HG03571 (cell line): Measurements from ENCODE around the gene C1orf52.

Experiments
- ATAC-seq: cut with Tn5 transposase; IDR thresholded peaks from one replicate; pipeline ENCODE4 v1.9.1; 2021; ENCODE audit not compliant: unreplicated experiment

Gene C1orf52

DNA sequence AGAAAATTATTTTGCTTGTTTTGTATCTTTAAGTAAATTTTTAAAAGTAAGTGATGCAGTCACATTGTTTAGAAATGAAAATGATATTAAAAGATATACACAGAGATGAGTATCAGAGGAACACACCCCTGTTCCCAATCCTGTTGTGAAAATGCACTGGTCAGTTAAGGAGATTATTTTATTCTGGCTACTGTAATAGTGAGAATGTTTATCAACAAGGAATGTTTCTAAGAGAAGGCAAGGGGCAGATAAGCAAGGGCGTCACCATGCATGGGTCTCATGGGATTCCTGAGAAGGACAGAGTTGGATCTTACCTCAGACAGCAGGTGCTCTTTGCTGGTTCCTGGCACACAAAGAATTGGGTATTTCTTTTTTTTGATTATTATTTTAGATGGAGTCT is 21.8 kb downstream of the C1orf52 start:
- ATAC-seq, result no peak

DNA sequence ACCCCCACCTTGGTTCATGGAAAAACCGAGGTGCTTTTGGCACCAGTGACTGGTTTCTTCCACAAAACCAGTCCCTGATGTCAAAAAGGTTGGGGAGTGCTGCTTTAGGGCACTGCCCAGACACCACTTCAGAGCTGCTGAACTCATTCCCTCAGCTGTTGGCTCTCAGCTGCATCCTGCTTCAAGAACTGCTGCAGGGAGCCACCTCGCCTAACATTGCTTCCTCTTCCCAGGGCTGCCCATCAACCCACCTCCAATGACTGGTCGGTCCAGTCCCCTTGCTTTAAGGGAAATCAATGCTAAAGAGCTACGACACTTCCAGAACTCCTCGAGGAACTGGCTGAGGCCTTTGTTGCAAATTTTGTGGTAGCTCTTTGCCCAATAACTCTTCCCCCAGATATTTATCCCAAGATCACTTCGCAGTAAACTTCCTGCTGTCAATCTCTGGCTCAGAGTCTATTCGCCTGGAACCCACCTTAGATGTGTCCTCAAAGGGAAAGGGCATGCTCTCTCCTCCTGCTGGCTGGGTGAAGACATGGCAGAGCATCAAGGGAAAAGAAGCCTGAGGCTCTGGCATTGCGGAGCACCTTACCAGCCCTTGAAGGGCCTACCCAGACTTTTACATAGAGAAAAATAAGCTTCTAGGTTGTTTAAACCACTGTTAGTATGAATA is 29.0 kb downstream of the C1orf52 start:
- no peak for ATAC-seq

DNA sequence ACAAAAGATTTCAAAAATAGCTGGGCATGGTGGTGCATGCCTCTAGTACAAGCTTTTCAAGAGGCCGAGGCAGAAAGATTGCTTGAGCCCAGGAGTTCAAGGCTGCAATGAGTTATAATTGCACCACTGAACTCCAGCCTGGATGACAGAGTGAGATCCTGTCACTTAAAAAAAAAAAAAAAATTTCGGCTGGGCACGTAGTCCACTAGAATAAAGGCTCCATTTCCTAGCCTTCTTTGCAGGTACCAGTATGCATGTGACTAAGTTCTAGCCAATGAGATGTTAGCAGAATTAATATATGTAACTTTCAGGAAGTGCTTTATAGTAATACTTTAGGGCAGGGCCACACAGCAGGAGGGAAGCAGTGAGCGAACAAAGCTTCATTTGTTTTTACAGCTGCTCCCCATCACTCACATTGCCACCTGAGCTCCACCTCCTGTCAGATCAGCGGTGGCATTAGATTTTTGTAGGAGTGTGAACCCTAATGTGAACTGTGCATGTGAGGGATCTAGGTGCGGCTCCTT is 29.8 kb downstream of the C1orf52 start:
- no peak for ATAC-seq

DNA sequence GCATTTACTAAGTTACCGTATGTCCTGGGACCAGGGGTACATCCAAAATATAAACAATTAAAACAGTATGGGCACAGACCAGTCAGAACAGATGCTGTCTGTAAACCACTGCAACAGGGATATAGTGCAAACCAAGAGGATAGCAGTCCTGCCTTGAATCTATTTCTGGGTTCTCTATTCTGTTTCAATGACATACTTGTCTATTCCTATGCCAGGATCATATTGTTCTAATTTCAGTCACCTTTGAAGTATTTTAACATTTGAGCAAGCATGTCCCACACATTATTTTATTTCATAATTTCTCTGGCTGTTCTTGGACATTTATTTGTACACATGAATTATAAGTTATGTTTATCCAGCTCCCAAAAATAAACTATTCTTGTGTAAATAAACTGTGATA is 30.5 kb downstream of the C1orf52 start:
- ATAC-seq, result no peak

DNA sequence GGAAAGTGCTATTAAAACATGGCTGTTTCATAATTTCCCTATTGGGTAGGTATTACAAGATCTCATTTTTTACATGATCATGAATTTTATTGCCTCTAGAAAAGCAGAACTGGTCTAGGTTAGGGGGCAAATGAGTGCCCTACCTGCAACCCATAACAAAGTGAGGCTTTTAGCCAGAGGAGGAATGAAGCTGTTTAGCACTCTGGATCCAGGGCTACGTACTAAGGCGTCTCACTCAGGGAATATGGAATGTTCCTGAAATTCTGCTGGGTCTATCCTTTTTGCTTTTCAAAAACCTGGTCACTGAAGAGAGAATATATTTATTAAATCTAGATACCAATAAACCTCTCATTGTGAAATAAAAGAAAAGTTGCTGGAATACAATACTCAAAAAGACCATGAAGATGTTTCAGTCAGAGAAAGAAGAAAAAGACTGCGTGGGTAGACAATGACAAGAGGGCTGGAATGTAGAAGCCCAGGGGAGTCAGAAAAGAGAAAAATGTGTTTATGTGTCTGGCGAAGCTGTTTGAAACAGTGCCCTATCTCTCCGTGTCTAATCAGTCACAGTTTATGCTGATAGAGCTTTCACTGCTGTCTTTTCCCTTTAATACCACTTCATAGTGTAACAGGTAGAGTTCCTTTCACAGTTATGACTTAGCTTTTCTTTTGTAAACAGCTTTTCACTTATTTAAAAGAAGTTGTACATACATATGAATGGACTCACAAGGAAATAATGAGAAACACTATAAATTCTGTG is 33.7 kb downstream of the C1orf52 start:
- ATAC-seq, result no peak

DNA sequence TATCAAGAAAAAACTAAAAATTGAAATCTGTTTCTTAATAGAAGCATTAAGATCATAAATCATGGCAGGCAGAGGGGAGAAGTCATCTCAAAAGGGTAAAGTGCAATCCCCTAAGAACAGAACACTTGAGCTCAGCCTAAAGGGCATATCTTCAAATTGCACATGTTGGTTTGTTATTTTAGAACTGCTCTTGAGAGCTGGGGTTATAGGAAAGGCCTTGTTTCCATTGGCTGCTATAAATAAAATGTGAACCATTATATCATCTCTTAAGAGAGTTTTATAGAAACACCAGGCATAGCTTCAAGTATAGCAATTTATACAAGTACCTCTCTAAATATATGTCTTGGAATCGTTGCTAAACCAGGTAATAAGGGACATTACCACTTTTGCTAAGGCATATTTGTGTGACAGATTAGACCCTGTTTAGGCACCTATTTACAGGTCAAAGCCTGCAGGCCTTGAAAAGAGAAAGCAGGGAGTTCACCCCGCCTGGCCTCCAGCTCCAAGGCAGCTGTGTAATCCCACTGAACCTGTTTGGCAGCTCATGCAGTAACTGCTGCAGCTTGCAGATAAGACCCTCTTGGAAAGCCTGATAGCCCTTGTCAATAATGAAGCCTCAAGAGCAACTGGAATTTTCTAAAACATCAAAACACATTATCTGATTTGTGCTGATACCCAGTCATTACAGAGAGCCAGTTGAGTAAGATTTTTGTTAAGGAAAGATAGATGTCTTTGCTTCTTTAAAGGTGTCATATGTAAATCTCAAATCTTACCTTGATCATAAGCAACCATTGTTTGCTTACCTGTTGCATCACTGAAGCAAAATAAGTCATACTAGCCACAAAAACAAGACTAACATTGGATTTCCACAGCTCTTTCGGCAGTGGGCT is 34.5 kb downstream of the C1orf52 start:
- no peak for ATAC-seq

DNA sequence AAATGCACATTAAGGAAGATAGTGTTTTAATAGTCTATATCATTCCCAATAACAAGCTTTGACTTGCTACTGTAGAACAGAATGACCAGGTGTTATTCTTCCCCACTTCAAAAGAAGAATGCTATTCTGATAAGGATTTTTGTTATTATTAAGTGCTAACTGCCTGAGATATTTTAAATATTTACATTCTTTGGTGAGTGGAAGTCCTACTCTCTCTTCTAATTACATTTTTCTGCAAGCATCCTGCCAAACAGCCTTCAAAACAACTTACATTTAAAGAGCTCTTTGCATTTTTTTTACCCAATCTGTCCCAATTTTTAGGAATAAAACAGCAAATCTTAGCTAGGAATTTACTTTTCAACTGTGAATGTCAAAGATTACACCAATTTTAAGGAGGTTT is 35.2 kb downstream of the C1orf52 start:
- ATAC-seq, result no peak

DNA sequence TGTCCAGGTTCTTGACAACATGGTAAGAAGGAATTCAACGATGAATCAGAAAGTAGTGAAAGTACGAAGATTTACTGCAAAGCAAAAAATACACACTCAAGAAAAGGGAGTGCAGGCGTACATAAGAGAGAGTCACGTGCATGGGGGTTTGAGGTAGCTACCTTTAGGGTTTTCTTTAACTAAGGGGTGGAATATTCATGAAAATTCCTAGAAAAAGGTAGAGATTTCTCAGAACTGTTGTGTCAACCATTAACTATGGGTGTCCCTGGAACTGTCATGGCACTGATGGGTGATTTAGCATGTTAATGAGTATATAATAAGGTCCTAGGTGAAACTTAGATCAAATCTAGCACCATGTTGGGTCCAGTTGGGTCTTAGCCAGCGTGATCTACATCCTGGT is 36.1 kb downstream of the C1orf52 start:
- no peak for ATAC-seq

DNA sequence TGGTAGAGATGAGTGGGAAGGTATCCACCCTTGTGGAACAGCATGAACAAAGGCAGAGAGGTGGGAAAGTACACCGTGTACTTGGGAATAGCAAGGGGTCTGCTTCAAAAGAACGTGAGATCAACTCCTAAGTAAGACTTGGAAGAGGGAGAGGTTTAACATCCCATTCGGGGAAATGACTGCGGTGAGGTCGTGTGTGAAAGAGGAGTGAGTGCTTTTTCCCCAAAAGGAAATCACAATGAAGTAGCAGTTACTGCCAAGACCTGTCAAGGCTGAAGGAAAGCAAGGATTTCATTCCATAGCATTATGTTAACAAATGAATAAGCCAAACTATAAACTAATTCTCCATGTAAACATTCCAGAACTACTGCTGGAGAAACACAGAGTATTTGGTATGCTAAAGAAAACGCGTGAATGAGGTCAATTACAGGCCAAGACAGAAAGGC is 38.7 kb downstream of the C1orf52 start:
- ATAC-seq, result no peak

DNA sequence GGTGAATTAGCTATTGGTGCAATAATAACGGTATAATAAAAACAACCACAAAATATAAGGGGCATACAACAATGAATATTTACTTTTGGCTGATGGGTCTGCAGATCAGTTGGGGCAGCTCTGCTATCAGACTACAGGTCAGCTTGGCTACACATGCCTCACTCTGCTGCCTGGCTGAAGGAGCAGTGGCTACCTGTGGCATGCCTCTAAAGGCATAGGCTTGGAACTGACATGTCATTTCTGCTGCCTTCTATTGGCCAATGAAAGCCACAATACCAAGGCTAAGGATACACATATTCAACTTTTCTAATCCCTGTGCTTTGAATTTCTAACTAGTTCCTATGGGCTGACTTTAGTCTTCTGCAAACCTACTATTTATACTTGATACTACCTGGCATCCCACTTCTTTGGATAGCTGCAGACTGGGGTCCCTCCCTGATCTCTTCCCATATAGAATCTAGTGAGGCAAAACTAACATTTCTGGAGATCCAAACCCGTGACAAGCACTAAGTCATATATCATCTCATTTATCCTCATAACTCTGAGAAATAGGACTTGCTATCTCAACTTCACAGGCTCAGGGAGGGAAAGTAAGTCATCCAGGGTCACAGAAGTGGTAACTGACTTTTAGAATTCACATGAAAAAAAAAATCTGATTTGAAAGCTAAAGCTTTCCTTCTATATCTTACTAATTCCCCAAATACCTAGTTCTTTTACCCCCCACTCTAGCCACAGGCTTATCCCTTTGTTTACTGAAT is 39.4 kb downstream of the C1orf52 start:
- ATAC-seq, result no peak

DNA sequence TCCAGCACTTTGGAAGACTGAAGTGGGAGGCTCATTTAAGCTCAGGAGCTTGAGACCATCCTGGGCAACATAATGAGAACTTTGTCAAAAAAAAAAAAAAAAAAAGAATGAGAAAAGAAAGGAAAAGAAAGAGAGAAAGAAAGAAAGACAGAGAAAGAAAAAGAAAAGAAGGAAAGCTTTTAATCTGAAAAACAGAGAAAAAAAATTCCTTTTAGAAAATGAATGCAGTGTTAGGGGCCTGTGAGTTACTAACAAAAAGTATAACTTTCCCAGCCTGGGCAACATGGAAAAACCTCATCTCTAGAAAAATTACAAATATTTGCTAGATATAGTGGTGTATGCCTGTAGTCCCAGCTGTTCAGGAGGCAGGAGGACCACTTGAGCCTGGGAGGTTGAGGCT is 42.8 kb downstream of the C1orf52 start:
- no peak for ATAC-seq

DNA sequence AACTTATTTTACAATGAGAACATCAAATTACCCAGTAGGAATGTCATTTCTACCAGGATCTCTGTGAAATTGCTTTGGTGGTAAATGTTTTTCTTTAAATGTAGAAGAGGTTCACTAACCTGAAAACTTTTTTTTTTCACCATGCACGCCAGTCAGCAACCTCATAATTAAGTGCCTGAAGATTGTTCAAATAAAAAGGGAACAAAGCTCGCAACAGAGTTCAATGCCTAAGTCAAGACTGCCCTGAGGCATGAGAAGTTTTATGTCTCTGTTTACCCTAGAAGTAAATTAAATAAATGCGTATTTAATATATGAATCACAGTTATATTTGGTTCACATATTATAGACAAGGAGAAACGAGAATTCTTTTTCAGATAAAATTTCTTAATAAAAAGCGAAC is 44.8 kb downstream of the C1orf52 start:
- no peak for ATAC-seq

DNA sequence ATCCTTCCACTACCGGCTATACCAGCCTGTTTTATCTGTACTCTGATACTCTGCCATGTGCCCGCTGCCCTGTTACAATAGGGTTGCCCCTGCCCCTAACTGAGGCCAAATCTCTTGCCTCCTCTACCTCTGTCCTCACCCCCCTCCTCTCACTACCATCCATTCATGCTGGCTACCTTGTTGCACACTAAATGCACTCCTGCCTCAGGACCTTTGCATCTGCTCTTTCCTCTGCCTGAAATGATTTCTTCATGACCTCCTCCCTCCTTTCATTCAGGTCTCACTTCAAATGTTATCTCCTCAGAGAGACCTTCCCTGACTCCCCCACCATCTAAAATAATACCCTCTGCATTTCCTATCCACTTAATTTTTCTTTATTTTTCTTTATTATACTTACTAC is 51.0 kb downstream of the C1orf52 start:
- ATAC-seq, result no peak

DNA sequence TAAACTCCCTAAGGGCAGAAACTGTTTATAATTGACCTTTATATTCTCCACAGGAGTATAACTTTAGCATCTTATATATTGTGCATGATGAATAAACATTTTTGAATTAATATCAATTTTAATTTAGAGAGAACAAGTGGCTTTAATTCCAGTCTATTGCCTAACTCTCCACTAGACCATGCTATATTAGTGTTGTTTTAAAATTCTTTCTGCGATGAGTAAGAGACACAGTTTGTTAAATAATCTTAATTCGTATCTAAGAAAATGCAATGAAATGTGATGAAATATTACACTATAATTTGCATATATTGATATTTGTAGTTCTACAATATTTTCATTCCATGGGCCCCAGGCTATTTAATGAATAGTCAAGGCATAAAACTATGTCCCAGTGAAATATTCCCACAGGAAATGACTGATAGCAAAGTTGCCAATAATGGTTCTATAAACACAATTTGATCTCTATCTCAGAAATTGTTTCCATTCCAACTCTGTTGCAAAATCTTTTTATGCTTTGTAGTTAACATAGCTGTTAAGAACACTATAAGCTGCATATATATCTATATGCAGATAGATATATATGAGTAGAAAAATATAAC is 55.8 kb downstream of the C1orf52 start:
- ATAC-seq, result no peak

DNA sequence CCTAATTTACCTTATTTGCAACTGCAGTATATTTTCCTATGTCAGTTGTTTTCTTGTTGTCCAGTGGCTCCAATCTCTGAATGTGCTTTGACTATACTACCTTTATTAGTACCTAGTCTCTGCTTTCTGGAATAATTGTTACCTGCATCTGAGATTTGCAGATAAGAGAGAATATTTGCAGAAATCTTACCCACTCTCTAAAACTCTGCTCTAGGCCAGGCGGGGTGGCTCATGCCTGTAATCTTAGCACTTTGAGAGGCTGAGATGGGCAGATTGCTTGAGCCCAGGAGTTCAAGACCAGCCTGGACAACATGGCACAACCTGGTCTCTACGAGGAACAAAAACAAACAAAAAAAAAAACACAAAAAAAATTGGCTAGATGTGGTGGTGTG is 56.6 kb downstream of the C1orf52 start:
- ATAC-seq, result no peak

DNA sequence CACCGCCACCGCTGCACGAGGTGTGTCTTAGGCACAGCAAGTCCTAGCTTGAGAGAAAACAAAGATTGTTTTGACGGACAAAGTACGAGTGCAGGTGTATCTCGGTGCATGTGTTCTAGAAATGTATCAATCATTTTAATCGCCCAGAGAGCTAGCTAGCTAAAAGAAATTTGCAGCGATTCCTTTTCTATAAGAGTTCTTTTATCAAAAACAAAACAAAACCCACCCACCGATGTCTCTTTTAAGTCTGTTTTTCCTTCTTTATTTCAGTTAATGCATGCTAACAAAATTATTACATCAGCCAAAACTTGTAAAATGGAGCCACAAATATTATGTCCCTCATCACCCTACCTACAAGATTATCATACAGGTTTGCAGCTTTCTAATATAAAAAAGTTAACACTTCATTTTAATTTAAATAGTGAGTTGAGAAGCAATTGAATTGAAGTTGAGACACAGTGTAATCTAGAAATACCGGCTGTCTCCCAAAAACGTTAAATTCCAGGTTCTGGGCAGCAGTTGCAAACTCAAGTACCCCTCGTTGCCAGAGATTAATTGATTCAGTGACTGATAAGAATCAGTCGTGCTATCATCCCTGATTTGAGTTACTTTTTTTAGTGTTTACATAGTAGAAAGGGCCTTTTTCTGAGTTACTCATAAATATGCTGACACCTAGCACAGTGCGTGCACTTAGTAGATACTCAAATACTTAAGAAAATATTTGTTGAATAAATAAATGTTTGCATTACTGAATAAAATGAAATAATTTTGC is 57.2 kb downstream of the C1orf52 start:
- no peak for ATAC-seq

DNA sequence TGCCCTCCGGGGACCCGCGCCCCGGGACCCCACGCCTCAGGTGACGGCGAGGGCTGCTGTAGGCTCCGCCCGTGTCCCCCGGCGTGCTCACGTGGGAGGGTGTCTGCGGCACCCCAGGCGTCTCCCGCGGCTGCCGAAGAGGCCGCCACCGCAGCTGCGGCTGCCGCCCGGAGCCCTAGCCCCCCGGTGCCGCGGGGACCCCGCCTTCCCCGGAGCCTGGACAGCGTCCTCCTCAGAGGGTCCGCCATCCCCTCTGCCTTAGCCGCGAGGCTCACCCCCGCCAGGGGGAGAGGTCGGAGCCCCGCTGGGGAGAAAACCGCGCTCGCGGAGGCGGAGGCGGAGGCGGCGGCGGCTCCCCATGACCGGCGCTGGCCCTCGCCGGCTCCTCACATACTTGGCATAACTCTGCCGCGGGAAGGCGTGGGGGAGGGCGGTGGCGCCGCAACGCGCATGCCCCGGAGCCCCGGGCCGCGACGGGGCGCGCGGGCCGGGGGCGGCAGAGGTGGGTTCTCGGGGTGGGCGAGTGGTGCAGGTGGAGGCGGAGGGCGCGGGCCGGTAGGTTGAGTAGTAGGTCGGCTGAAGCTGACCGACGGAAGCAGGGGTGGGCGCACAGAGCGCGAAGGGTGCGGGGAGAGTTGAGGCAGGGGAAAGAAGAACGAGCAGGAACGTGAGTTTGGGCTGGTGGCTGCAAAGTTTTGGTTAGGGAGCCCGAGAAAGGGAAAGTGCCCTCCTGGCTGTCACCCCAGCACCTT is 57.9 kb downstream of the C1orf52 start:
- ATAC-seq, result peak; percentile 65

DNA sequence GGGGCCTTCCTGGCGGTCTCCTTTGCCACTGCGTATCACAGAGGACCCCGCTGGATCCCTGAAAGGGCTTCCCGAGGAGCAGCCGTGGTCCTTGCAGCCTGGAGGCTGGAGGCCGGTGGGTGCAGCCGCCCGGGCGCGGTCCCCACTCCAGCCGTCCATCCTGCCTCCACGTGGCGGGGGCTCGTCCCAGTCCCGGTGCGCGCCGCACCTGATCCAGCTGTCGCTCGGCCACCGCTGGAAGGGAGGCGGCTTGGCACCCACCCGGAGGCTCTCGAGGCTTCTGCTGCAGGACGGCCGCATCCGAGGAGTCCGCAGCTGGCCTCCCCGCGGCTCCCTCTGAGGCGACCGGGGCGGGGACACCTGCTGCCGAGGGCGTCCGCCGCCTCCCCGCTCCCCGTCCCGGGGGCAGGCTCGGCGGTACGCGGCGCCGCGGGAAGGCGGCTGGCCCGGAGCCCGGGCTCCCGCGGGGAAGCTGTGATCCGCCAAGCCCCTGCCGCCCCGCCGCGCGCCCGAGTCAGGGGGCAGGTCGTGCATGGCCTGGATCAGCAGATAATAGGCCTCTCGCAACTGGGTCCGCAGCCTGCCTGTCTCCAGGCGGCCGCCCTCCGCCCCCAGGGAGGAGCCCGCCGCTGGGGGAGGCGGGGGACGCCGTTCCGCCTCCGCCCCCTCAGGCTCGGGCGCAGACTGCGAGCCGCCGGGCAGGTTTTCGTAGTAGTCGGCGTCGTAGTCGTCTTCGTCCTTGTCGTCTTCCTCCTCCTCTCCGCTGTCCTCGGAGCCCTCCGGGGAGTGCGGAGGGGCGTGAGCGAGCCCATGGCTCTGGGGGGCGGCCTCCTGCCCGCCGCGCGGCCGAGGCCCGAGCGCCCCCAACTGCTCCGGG is 58.8 kb downstream of the C1orf52 start, which contains the start of gene SYDE2:
Gene SYDE2, minus strand, starts transcription at position 554 of the 877 bp plus-strand sequence. Its CDS starts 20 bp downstream, at position 534.
- ATAC-seq, result peak; percentile 72
